Activated CD4-positive, alpha-beta T cell treated with anti-CD3 and anti-CD28 coated beads, Interleukin-2, Interleukin-6, amounts not matched to agents 100 ng/mL and 50 ng/mL, durations not matched to agents 16 hours and 8 hours (primary cell): Measurements from ENCODE around the gene IGFN1.
"Not testable (repeated sequence)": the region's sequence is repeated elsewhere in the genome, so short reads cannot be mapped to it uniquely, and the experiment has no call there.

Source experiments
- DNase-seq: peaks from one replicate; pipeline ENCODE4 v3.0.0-alpha.2; 2020

IGFN1 gene

GRCh38 chr1:201251851-201252430, 61.3 kb downstream of the IGFN1 start:
- DNase-seq: no peak

DNA sequence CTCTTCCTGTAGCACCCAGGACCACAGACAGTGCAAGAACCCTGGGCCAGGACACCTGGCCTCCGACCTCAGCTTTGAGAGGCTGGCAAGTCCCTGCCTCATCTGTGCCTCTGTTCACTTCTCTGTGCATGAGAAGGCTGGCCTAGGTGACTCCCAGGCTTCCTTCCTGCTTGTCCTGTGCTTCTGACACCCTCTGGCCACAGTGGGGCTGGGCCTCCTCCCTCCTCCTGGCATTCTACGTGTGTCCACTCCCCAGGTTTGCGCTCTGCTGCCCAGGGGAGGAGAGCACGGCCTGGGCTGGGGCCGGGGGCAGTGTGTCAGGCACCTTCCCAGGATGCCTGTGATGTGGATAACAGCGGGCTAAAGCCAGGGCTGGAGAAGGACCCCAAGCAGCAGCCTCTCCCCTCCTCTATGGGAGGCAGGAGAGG, 62.3 kb downstream of the IGFN1 start:
- DNase-seq: no peak

- DNase-seq: no peak
These were observed 62.8 kb downstream of the IGFN1 start for GRCh38 chr1:201253411-201253810.

DNA sequence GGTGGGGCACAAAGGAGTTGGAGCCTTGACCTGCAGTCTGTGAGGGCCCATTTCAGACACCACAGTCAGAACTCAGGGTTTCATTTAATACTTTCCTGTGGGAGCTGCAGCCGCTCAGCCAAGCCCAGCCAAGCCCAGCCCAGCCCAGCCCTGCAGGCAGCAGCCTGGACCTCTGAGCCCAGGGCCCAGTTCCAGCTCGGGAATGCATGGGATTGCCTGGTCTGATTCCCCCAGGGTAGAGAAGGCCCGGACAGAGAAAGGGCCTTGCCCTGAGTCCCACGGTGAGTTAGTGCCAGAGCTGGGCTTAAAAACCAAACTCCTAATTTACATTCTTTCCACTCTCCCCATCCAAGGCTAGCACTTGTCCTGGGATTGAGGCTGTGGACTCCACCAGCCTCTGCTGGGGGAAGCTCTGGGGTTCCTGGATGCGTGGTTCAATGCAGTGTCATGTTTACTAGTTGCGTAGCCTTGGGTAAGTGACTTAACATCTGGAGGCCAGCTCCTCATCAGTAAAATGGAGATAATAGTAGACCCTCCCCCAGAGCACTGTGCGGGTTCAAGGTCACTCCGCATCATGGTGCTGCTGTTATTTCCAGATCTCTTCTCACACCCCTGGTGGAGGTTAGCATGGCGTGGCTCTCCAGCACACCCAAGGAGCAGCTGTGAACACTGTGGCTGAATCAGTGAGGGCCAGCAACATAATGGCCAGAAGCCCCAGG, 63.4 kb downstream of the IGFN1 start:
- no peak for DNase-seq

DNA sequence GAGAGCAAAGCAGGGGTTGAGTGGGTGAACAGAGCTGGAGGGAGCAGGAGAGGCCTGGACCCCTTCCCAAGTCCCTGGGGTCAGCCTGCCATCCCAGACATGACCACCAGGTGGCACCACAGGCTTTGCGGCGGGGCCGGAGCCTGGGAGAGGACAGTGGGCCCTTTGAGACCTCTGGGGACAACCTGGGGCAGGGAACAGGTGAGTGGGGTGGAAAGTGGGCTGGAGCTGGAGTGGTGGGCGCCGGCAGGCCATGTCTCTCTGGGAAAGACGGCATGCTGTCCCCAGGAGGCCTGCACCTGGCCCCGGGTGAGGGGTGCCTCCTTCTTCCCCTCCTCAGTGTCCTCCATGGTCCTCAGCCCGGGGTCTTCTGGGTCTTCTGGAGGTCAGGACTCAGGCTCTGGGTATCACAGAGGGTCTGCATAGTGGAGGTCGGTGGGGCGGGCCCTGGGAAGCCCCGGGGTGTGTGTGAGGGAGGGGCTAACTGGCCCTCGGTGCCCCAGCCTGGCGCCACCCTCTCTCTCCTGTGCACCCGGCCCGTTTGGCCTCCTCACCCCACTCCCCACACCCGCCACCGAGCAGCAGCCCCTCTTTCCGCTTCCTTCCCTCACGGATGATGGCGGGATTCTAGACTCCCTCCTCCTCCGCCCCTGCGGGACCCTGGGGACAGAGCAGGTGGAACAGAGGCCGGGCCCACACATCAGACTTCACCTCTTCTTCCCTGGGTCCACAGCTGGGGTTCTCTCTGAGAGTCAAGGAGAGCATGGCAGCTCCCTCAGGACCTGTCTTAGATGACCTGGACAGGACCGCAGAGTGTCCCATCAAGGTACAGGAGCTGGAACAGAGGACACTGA, 64.2 kb downstream of the IGFN1 start:
- DNase-seq: peak; percentile 76

DNA sequence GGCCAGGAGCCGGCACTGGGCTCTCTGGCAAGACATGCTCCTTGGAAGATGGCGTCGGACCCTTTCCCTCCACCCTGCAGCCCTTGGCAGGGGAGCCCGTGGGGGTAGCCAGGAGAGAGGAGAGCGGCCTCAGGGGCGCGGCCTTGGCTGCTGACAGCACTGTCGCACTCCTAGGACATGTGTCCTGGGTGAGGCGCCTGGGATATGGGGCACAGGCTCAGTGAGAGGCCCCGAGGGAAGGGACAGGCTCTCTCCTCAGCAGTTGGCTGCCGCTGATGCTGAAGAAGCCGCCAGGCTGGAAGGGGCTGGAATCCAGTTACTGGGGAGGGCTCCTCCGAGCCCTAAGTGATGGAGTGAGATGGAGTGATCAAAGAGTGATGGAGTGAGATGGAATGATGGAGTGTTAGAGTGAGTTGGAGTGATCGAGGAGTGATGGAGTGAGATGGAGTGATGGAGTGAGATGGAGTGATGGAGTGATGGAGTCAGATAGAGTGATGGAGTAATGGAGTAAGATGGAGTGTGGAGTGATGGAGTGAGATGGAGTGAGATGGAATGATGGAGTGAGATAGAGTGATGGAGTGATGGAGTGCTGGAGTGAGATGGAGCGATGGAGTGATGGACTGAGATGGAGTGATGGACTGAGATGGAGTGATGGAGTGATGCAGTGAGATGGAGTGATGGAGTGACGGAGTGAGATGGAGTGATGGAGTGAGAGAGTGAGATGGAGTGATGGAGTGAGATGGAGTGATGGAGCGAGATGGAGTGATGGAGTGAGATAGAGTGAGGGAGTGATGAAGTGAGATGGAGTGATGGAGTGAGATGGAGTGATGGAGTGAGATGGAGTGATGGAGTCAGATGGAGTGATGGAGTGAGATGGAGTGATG, 65.1 kb downstream of the IGFN1 start:
- DNase-seq: no peak

GRCh38 chr1:201258132-201258531, 67.5 kb downstream of the IGFN1 start:
- DNase-seq: not testable (repeated sequence)

GRCh38 chr1:201258763-201259230, 68.2 kb downstream of the IGFN1 start:
- DNase-seq: no peak

DNA sequence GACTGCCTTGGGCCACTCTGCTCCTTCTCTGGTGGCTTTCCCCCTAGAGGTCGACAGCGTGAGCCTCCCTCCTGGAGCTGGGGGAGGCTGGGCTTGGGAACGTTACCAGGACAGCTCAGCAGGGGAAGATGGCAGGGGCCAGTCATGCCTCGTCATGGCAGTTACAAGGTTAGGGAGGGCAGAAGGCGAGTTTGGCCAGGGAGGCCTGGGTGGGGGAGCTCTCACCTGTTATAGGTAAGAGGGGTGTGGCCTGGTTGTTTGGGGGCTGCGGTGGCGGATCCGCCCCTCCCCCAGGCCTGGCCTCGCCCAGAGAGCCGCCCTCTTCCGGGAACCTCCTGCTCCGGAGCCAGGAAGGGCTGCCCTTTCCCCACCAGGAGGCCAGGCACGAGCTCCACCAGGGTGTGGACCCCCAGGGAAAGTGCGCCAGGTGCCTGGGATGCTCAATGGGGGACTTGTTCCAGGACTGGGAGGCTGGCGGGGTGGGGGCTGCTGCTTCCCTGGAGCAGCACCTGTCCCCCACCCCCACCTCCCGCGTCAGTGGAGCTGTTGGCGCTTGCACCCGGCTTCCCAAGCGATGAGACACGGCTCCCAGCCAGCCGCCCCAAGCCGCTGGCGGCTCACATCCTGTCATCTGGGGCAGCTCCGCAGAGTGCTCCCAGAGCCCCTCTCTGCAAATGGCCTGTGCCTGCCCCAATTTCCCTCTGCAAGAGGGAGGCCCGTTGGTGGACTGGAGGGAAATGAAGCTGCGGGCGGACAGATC, 69.0 kb downstream of the IGFN1 start:
- no peak for DNase-seq

DNA sequence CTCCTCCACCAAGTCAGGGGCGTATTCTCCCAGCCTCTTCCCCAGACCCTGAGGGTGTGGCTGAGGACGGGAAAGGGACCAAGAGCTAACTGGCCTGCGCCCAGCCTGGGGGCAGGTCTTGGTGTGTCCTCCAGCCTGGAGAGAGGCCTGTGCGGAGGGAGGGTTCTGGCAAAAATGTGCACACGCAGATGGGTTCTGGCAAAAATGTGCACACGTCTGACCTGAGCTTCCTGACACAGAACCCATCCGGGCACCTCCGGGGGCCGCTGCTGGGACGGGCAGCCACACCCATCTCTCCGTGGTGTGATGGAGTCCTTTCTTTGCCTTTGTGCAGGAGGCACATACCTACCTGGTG, 69.6 kb downstream of the IGFN1 start:
- no peak for DNase-seq

DNA sequence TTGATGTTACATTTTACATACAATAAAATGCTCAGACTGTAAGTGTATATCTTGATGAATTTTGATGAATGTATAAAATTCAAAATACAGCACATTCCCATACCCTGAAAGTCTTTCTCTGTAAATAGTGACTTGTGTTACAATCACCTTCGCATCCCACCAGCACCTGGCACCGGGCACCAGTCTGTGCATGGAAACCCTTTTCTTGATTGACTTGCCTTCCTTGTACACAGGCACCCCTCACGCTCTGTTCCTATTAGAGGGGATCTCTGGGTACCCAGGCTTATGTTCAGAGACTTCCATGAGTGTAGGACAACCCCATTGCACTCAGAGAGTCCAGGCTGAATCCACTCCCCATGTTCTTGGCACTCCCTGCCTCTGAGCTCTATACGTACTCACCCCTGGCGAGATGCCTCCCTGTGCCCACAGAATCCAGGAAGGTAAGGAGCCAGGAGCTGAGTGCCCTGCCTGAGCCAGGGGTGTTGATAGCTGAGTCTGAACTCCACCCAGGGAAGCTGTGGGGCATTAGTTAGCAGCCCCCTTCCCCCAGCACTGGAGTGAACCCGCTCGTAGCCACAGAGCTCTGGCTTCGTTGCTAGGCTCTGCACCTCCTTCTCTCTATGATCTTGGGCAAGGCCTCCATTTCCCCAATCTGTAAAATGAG, 70.2 kb downstream of the IGFN1 start:
- DNase-seq: no peak

GRCh38 chr1:201261771-201262547, 71.3 kb downstream of the IGFN1 start:
- no peak for DNase-seq

DNA sequence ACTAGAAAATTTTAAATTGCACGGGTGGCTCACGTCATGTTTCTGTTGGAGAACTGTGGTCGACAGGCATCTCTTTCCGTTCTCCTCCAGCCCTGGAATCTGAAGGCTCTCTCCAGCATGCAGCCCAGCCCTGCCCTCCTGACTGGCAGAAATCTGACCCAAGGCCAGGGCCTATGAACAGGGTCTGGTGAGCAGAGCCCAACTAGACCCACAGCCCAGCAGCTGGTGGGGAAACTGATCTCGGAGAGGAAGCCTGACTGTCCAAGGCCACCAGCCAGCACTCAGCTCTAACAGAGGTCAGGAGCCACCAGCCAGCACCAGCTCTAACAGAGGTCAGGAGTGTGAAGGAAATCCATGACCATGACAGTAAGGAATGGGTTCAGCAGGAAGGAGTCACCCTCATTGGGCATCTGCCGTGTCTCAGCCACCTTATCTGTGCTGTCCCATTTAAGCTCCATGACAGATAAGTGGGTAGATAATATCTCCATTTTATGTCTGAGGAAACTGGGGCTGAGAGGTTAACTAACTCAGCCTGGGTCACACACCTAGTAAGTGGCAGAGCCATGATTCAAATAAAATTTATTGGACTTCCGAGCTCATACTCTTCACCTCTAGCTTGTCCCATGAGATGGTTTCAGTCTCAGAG, 72.5 kb downstream of the IGFN1 start:
- no peak for DNase-seq

- no peak for DNase-seq
These were observed 73.4 kb downstream of the IGFN1 start for GRCh38 chr1:201264072-201264471.

GRCh38 chr1:201264554-201264953, 73.9 kb downstream of the IGFN1 start:
- no peak for DNase-seq

GRCh38 chr1:201265756-201266155, 75.1 kb downstream of the IGFN1 start:
- DNase-seq: no peak

GRCh38 chr1:201266276-201266675, 75.7 kb downstream of the IGFN1 start:
- DNase-seq: no peak

DNA sequence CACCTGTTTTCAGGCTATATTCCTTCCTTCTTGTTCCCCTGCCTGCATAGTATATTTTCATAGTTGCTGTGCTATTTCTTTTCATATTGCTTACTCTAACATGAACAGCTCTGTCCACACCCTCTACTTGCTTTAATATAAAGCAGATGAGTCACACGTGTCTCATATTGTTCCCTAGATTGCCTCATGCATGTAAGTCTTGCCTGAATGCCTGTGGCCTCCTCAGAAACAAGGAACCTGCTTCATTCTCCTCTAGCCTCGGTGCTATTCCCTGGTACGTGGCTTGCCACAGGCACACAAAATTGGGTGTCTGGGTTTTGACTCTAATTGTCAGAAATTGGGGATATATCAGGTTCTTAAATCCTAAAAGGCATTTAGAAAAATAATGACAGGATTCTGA, 76.2 kb downstream of the IGFN1 start:
- no peak for DNase-seq

GRCh38 chr1:201267481-201268229, 77.0 kb downstream of the IGFN1 start:
- DNase-seq: no peak
